Measurements from ENCODE around the gene STAB1. TPM values are rescaled to one million over a fixed set of nuclear protein-coding genes. Genes with fewer than 3 reads are reported as not detected.

STAB1 gene
- total and polyA plus RNA-seq, 7 experiments from 2014 or later, result 0.27 to 122 (median 26.1) TPM; not detected in 2

- H3K27me3 Mint-ChIP-seq, result no peaks in the 10 kb centered on the region
- POLR2A ChIA-PET, result no interaction called here
- intact Hi-C loops (cut with micrococcal nuclease), result no loop called here
- ATAC-seq (no peak), DNase-seq (no peak)
- no peak overlapping the region for H3K4me3 ChIP-seq (ENCODE audit: low read length)
- H3K36me3 Mint-ChIP-seq, result peaks cover 12 to 35% (median 22%) of the 10 kb centered on the region in 5 donors
- no peak overlapping the region for H3K27ac Mint-ChIP-seq
- H3K4me1 Mint-ChIP-seq, result peaks cover 0 to 8% (median 3%) of the 10 kb centered on the region in 7 donors
- H3K4me3 Mint-ChIP-seq, result no peak overlapping the region
- H3K36me3 ChIP-seq (ENCODE audit: control insufficient read depth in 2 of 3, insufficient read depth in 3 of 3, low read length in 3 of 3), result peaks cover 8 to 83% (median 28%) of the 10 kb centered on the region in 3 experiments
- no peaks in the 10 kb centered on the region for H3K9me3 ChIP-seq (ENCODE audit: control insufficient read depth in 2 of 3, low read length in 3 of 3)
- CTCF ChIA-PET, result no interaction called here
- H3K27ac ChIP-seq (ENCODE audit: low read depth, low read length), result no peak overlapping the region
- no peaks in the 10 kb centered on the region for H3K9me3 Mint-ChIP-seq
- no peaks in the 10 kb centered on the region for H3K27me3 ChIP-seq (ENCODE audit: control insufficient read depth in 2 of 2, insufficient read depth in 2 of 2, low read length in 2 of 2)
- H3K4me1 ChIP-seq (ENCODE audit: control insufficient read depth in 2 of 2, insufficient read depth in 2 of 2, low read length in 2 of 2), result no peaks in the 10 kb centered on the region
Observed at GRCh38 chr3:52555056-52555455, 59.9 kb downstream of the STAB1 start.

- POLR2A ChIA-PET, result no interaction called here
- CTCF ChIA-PET, result no interaction called here
- no peaks in the 10 kb centered on the region for H3K4me1 ChIP-seq (ENCODE audit: control insufficient read depth in 2 of 2, insufficient read depth in 2 of 2, low read length in 2 of 2)
- H3K27ac ChIP-seq (ENCODE audit: low read depth, low read length), result no peak overlapping the region
- no peak for DNase-seq
- Mint-ChIP-seq H3K9me3 (no peaks in the 10 kb centered on the region), H3K4me3 (no peak overlapping the region), H3K36me3 (peaks cover 16 to 36% (median 27%) of the 10 kb centered on the region in 5 donors), H3K27me3 (no peaks in the 10 kb centered on the region), H3K4me1 (peaks cover 0 to 9% (median 5%) of the 10 kb centered on the region in 7 donors), H3K27ac (peak overlapping the region in 4 of 9 donors; percentile 8 to 72 (median 30))
- no peaks in the 10 kb centered on the region for H3K9me3 ChIP-seq (ENCODE audit: control insufficient read depth in 2 of 3, low read length in 3 of 3)
- H3K36me3 ChIP-seq (ENCODE audit: control insufficient read depth in 2 of 3, insufficient read depth in 3 of 3, low read length in 3 of 3), result peaks cover 17 to 73% (median 30%) of the 10 kb centered on the region in 3 experiments
- intact Hi-C loops (cut with micrococcal nuclease), result no loop called here
- H3K27me3 ChIP-seq (ENCODE audit: control insufficient read depth in 2 of 2, insufficient read depth in 2 of 2, low read length in 2 of 2), result no peaks in the 10 kb centered on the region
- H3K4me3 ChIP-seq (ENCODE audit: low read length), result no peak overlapping the region
- ATAC-seq, result no peak
Observed at GRCh38 chr3:52557011-52557960, 62.1 kb downstream of the STAB1 start.

- H3K27me3 Mint-ChIP-seq, result no peaks in the 10 kb centered on the region
- H3K4me3 Mint-ChIP-seq, result no peak overlapping the region
- Histone ChIP-seq H3K4me3 (ENCODE audit: low read length) (no peak overlapping the region), H3K9me3 (ENCODE audit: control insufficient read depth in 2 of 3, low read length in 3 of 3) (no peaks in the 10 kb centered on the region), H3K27me3 (ENCODE audit: control insufficient read depth in 2 of 2, insufficient read depth in 2 of 2, low read length in 2 of 2) (no peaks in the 10 kb centered on the region), H3K36me3 (ENCODE audit: control insufficient read depth in 2 of 3, insufficient read depth in 3 of 3, low read length in 3 of 3) (peaks cover 22 to 71% (median 24%) of the 10 kb centered on the region in 3 experiments), H3K4me1 (ENCODE audit: control insufficient read depth in 2 of 2, insufficient read depth in 2 of 2, low read length in 2 of 2) (no peaks in the 10 kb centered on the region), H3K27ac (ENCODE audit: low read depth, low read length) (no peak overlapping the region)
- H3K36me3 Mint-ChIP-seq, result peaks cover 20 to 45% (median 33%) of the 10 kb centered on the region in 5 donors
- H3K9me3 Mint-ChIP-seq, result no peaks in the 10 kb centered on the region
- no peak for DNase-seq
- no peak for ATAC-seq
- ChIA-PET CTCF (no interaction called here), POLR2A (no interaction called here)
- intact Hi-C loops (cut with micrococcal nuclease), result no loop called here
- H3K27ac Mint-ChIP-seq, result peak overlapping the region in 1 of 9 donors; percentile 76
- H3K4me1 Mint-ChIP-seq, result peaks cover 0 to 9% (median 5%) of the 10 kb centered on the region in 7 donors
Observed at GRCh38 chr3:52558436-52558835, 63.3 kb downstream of the STAB1 start.

- H3K27me3 ChIP-seq (ENCODE audit: control insufficient read depth in 2 of 2, insufficient read depth in 2 of 2, low read length in 2 of 2), result no peaks in the 10 kb centered on the region
Observed at GRCh38 chr3:52561028-52561747, 66.0 kb downstream of the STAB1 start.

GRCh38 chr3:52563984-52564383 lies 68.8 kb downstream of the STAB1 start:
- Mint-ChIP-seq H3K27ac (no peak overlapping the region), H3K36me3 (peaks cover 9 to 40% (median 29%) of the 10 kb centered on the region in 5 donors), H3K9me3 (no peaks in the 10 kb centered on the region), H3K4me1 (peaks cover 0 to 5% (median 3%) of the 10 kb centered on the region in 7 donors), H3K27me3 (no peaks in the 10 kb centered on the region), H3K4me3 (no peak overlapping the region)
- no peak overlapping the region for H3K4me3 ChIP-seq (ENCODE audit: low read length)
- CTCF ChIA-PET, result no interaction called here
- ATAC-seq (no peak), DNase-seq (no peak)
- intact Hi-C loops (cut with micrococcal nuclease), result no loop called here
- peaks cover 7 to 35% (median 23%) of the 10 kb centered on the region in 3 experiments for H3K36me3 ChIP-seq (ENCODE audit: control insufficient read depth in 2 of 3, insufficient read depth in 3 of 3, low read length in 3 of 3)
- no peak overlapping the region for H3K27ac ChIP-seq (ENCODE audit: low read depth, low read length)
- no peaks in the 10 kb centered on the region for H3K4me1 ChIP-seq (ENCODE audit: control insufficient read depth in 2 of 2, insufficient read depth in 2 of 2, low read length in 2 of 2)
- POLR2A ChIA-PET, result no interaction called here
- H3K27me3 ChIP-seq (ENCODE audit: control insufficient read depth in 2 of 2, insufficient read depth in 2 of 2, low read length in 2 of 2), result no peaks in the 10 kb centered on the region
- H3K9me3 ChIP-seq (ENCODE audit: control insufficient read depth in 2 of 3, low read length in 3 of 3), result no peaks in the 10 kb centered on the region

More at GRCh38 chr3:52561028-52561747, 66.0 kb downstream of the STAB1 start:
- ChIA-PET POLR2A (no interaction called here), CTCF (no interaction called here)
- peaks cover 17 to 38% (median 34%) of the 10 kb centered on the region in 5 donors for H3K36me3 Mint-ChIP-seq
- no peak overlapping the region for H3K27ac Mint-ChIP-seq
- ATAC-seq (no peak), DNase-seq (no peak)
- H3K27me3 Mint-ChIP-seq, result no peaks in the 10 kb centered on the region
- Histone ChIP-seq H3K4me1 (ENCODE audit: control insufficient read depth in 2 of 2, insufficient read depth in 2 of 2, low read length in 2 of 2) (no peaks in the 10 kb centered on the region), H3K27ac (ENCODE audit: low read depth, low read length) (no peak overlapping the region), H3K4me3 (ENCODE audit: low read length) (no peak overlapping the region), H3K9me3 (ENCODE audit: control insufficient read depth in 2 of 3, low read length in 3 of 3) (no peaks in the 10 kb centered on the region), H3K36me3 (ENCODE audit: control insufficient read depth in 2 of 3, insufficient read depth in 3 of 3, low read length in 3 of 3) (peaks cover 19 to 60% (median 23%) of the 10 kb centered on the region in 3 experiments)
- no peak overlapping the region for H3K4me3 Mint-ChIP-seq
- H3K4me1 Mint-ChIP-seq, result peaks cover 0 to 7% (median 3%) of the 10 kb centered on the region in 7 donors
- intact Hi-C loops (cut with micrococcal nuclease), result no loop called here
- no peaks in the 10 kb centered on the region for H3K9me3 Mint-ChIP-seq

- Histone ChIP-seq H3K4me3 (ENCODE audit: low read length) (no peak overlapping the region), H3K9me3 (ENCODE audit: control insufficient read depth in 2 of 3, low read length in 3 of 3) (no peaks in the 10 kb centered on the region), H3K36me3 (ENCODE audit: control insufficient read depth in 2 of 3, insufficient read depth in 3 of 3, low read length in 3 of 3) (peaks cover 0 to 24% (median 5%) of the 10 kb centered on the region in 3 experiments), H3K4me1 (ENCODE audit: control insufficient read depth in 2 of 2, insufficient read depth in 2 of 2, low read length in 2 of 2) (no peaks in the 10 kb centered on the region), H3K27me3 (ENCODE audit: control insufficient read depth in 2 of 2, insufficient read depth in 2 of 2, low read length in 2 of 2) (no peaks in the 10 kb centered on the region), H3K27ac (ENCODE audit: low read depth, low read length) (no peak overlapping the region)
- POLR2A ChIA-PET, result no interaction called here
- Mint-ChIP-seq H3K36me3 (peaks cover 6 to 32% (median 16%) of the 10 kb centered on the region in 5 donors), H3K27me3 (no peaks in the 10 kb centered on the region), H3K9me3 (no peaks in the 10 kb centered on the region), H3K4me3 (no peak overlapping the region), H3K27ac (peak overlapping the region in 2 of 9 donors; percentile 6 to 17), H3K4me1 (no peaks in the 10 kb centered on the region)
- CTCF ChIA-PET, result interaction anchor here (0.7 kb wide), 1 partner anchor 55 kb away, joined by 3 read pairs; no protein-coding TSS in a partner anchor
- DNase-seq (no peak), ATAC-seq (no peak)
- intact Hi-C loops (cut with micrococcal nuclease), result no loop called here
Observed at GRCh38 chr3:52568069-52568468, 72.9 kb downstream of the STAB1 start.

Measured in naive thymus-derived CD4-positive, alpha-beta T cell (primary cell).